ENCODE measurements around the gene KIAA0586.

DNA sequence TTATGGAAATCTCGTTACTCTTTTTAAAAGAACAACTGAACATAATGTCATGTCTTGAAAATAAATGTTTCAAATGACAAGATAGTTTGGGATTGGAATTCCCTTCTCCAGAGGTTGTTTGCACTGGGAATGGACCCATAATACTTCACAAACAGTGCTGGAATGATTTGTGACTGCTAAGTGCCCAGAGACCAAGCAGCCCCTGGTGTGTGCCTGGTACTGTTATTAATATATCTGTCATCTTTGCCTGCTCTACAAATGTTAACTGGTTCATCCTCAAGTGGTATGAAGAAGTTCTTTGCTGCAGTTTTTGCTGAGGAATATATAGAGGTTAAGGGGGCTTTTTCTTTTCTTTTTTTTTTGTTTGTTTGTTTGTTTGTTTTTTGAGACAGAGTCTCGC, 145.3 kb downstream of the KIAA0586 start:
- TF ChIP-seq, protein P1, sequence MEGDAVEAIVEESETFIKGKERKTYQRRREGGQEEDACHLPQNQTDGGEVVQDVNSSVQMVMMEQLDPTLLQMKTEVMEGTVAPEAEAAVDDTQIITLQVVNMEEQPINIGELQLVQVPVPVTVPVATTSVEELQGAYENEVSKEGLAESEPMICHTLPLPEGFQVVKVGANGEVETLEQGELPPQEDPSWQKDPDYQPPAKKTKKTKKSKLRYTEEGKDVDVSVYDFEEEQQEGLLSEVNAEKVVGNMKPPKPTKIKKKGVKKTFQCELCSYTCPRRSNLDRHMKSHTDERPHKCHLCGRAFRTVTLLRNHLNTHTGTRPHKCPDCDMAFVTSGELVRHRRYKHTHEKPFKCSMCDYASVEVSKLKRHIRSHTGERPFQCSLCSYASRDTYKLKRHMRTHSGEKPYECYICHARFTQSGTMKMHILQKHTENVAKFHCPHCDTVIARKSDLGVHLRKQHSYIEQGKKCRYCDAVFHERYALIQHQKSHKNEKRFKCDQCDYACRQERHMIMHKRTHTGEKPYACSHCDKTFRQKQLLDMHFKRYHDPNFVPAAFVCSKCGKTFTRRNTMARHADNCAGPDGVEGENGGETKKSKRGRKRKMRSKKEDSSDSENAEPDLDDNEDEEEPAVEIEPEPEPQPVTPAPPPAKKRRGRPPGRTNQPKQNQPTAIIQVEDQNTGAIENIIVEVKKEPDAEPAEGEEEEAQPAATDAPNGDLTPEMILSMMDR (IDR thresholded peaks at IDR 0.05 in 2 of 3, conservative IDR thresholded peaks at IDR 0.05 in 1 of 3; ENCODE audit: insufficient read depth in 2 of 3, low read depth in 1 of 3, low read length in 3 of 3): no peak
- TF ChIP-seq, protein P2, sequence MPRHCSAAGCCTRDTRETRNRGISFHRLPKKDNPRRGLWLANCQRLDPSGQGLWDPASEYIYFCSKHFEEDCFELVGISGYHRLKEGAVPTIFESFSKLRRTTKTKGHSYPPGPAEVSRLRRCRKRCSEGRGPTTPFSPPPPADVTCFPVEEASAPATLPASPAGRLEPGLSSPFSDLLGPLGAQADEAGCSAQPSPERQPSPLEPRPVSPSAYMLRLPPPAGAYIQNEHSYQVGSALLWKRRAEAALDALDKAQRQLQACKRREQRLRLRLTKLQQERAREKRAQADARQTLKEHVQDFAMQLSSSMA (CRISPR knock-in tag; IDR thresholded peaks at IDR 0.05): no peak
- TF ChIP-seq BCL6 (CRISPR knock-in tag; IDR thresholded peaks at IDR 0.05): no peak
- no peak for TF ChIP-seq PHF21A (IDR thresholded peaks at IDR 0.05; ENCODE audit: borderline replicate concordance, low read depth)
- no peak for TF ChIP-seq FOXA1 (IDR thresholded peaks at IDR 0.05; ENCODE audit: borderline replicate concordance)
- no peak for TF ChIP-seq NRF1 (conservative IDR thresholded peaks at IDR 0.05 in 1 of 2, IDR thresholded peaks at IDR 0.05 in 1 of 2)
- no peak for TF ChIP-seq L3MBTL2 (IDR thresholded peaks at IDR 0.05)
- TF ChIP-seq CBX8 (IDR thresholded peaks at IDR 0.05; ENCODE audit: borderline replicate concordance, extremely low read depth, low read depth, low read length, poor library complexity, severe bottlenecking): no peak
- TF ChIP-seq POLR2A (conservative IDR thresholded peaks at IDR 0.05): no peak
